GM20431 (cell line): ENCODE results near the gene ANO5.
"Not testable (repeated sequence)": the region's sequence is repeated elsewhere in the genome, so short reads cannot be mapped to it uniquely, and the experiment has no call there.

ENCODE experiments used
- in situ Hi-C: fragments of 300-500 bp; cut with MseI, MboI; formaldehyde crosslinking; loops from one replicate; pipeline ENCODE4 v1.15.0; 2020; ENCODE audit warnings: low sequenced_read_pairs; ENCODE audit not compliant: unreplicated experiment

ANO5 gene

GRCh38 chr11:22194306-22194705, 1.4 kb downstream of the ANO5 start:
- in situ Hi-C loops, result loop anchor here (25.0 kb wide), 1 partner anchor 593 kb away; no protein-coding TSS in a partner anchor

- in situ Hi-C loops, result loop anchor here (25.0 kb wide), 1 partner anchor 592 kb away; no protein-coding TSS in a partner anchor
These were observed 2.0 kb downstream of the ANO5 start for GRCh38 chr11:22194907-22195306.

GRCh38 chr11:22197139-22198005, 4.5 kb downstream of the ANO5 start:
- in situ Hi-C loops, result loop anchor here (25.0 kb wide), 1 partner anchor 590 kb away; no protein-coding TSS in a partner anchor

GRCh38 chr11:22199243-22199642, 6.4 kb downstream of the ANO5 start:
- in situ Hi-C loops, result loop anchor here (25.0 kb wide), 1 partner anchor 588 kb away; no protein-coding TSS in a partner anchor

GRCh38 chr11:22203281-22203680, 10.4 kb downstream of the ANO5 start:
- in situ Hi-C loops, result no loop called here

GRCh38 chr11:22207162-22207561, 14.3 kb downstream of the ANO5 start:
- in situ Hi-C loops, result no loop called here

GRCh38 chr11:22208151-22208858, 15.4 kb downstream of the ANO5 start:
- in situ Hi-C loops, result no loop called here

- in situ Hi-C loops, result no loop called here
These were observed 24.1 kb downstream of the ANO5 start for GRCh38 chr11:22216940-22217339.

- in situ Hi-C loops, result no loop called here
These were observed 28.3 kb downstream of the ANO5 start for GRCh38 chr11:22221143-22221542.

- in situ Hi-C loops, result no loop called here
These were observed 32.3 kb downstream of the ANO5 start for GRCh38 chr11:22225190-22225589.

- in situ Hi-C loops, result no loop called here
These were observed 41.9 kb downstream of the ANO5 start for GRCh38 chr11:22234743-22235142.

- in situ Hi-C loops, result no loop called here
These were observed 52.2 kb downstream of the ANO5 start for GRCh38 chr11:22244986-22245592.

GRCh38 chr11:22246992-22247391, 54.1 kb downstream of the ANO5 start:
- in situ Hi-C loops, result no loop called here

- in situ Hi-C loops, result no loop called here
These were observed 57.0 kb downstream of the ANO5 start for GRCh38 chr11:22249871-22250270.

- in situ Hi-C loops, result no loop called here
These were observed 64.0 kb downstream of the ANO5 start for GRCh38 chr11:22256876-22257275.

- in situ Hi-C loops, result no loop called here
These were observed 70.7 kb downstream of the ANO5 start for GRCh38 chr11:22263613-22264012.

- in situ Hi-C loops, result not testable (repeated sequence)
These were observed 76.2 kb downstream of the ANO5 start for GRCh38 chr11:22268983-22269624.

GRCh38 chr11:22273781-22274180, 80.9 kb downstream of the ANO5 start:
- in situ Hi-C loops, result no loop called here

- in situ Hi-C loops, result no loop called here
These were observed 82.7 kb downstream of the ANO5 start for GRCh38 chr11:22275600-22275999.

GRCh38 chr11:22276535-22276934, 83.7 kb downstream of the ANO5 start:
- in situ Hi-C loops, result no loop called here
